HUES6 (cell line): ENCODE results near the gene C1orf105.
A peak's percentile ranks its signal among the peaks of the same experiment; 100 is the strongest.

Experiments used
- H3K27ac ChIP-seq: 2 replicates; pipeline ENCODE4 v1.7.0; 2013; ENCODE audit warnings: low read depth, mild to moderate bottlenecking, low read length, inconsistent platforms
- H3K27me3 ChIP-seq: 2 replicates; pipeline ENCODE4 v1.6.1; 2013; ENCODE audit warnings: low read length; ENCODE audit not compliant: control insufficient read depth, insufficient read depth
- H3K36me3 ChIP-seq: 2 replicates; pipeline ENCODE4 v1.6.1; 2013; ENCODE audit warnings: low read length; ENCODE audit not compliant: control insufficient read depth, insufficient read depth
- H3K4me1 ChIP-seq: 2 replicates; pipeline ENCODE4 v1.6.1; 2013; ENCODE audit warnings: low read length; ENCODE audit not compliant: control insufficient read depth, insufficient read depth
- H3K4me3 ChIP-seq: 2 replicates; pipeline ENCODE4 v1.5.1; 2013; ENCODE audit warnings: low read depth, low read length
- H3K9ac ChIP-seq: one replicate; pipeline ENCODE4 v1.6.1; 2013; ENCODE audit warnings: mild to moderate bottlenecking, low read length
- H3K9me3 ChIP-seq: 2 replicates; pipeline ENCODE4 v1.6.1; 2013; ENCODE audit warnings: low read depth, low read length; ENCODE audit not compliant: control insufficient read depth, insufficient read depth

C1orf105 gene

DNA sequence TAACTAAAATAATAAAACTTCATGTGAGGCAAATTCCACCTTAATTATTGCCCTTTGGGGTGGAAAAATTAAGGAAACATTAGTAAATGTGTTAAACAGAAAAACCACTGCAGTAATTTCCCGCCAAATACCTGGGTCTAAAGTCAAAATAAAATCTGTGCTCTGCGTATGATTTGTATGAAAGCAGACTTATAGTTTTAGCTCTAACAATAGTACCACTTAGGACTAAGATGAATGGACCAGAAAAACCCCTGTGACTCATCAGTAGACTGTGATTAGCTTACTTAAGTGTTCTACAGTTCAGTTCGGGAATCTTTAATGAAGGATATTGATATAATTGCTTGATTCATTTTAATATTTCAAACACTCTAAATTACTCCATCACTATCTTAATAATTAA, 23.3 kb upstream of the C1orf105 start:
- H3K27ac ChIP-seq = no peak overlapping the region
- H3K9me3 ChIP-seq = no peaks in the 10 kb centered on the region
- no peaks in the 10 kb centered on the region for H3K36me3 ChIP-seq
- H3K4me3 ChIP-seq = no peak overlapping the region
- H3K27me3 ChIP-seq = no peaks in the 10 kb centered on the region
- H3K4me1 ChIP-seq = peaks cover 35% of the 10 kb centered on the region
- no peak overlapping the region for H3K9ac ChIP-seq

DNA sequence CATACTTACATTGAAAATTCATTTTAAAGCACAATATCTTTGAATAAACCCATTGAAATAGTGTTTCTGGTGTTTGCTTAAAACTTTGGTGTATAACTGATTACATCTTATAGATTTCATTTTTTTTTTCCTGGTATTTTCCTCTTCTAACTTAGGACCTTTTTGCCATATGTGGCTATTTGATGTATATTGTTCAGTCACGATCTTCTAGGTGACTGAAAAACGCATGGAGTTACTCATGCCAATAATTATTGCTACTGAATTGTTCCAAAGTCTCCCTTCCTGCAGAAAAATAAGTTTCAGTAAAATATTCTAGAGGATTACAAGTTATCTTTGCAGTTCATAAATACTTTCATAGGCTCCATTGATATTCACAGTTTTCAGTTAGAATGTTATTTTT, 22.9 kb upstream of the C1orf105 start:
- Histone ChIP-seq H3K4me3 (no peak overlapping the region), H3K27ac (no peak overlapping the region), H3K36me3 (no peaks in the 10 kb centered on the region), H3K4me1 (peaks cover 35% of the 10 kb centered on the region), H3K9ac (no peak overlapping the region), H3K9me3 (no peaks in the 10 kb centered on the region), H3K27me3 (no peaks in the 10 kb centered on the region)

DNA sequence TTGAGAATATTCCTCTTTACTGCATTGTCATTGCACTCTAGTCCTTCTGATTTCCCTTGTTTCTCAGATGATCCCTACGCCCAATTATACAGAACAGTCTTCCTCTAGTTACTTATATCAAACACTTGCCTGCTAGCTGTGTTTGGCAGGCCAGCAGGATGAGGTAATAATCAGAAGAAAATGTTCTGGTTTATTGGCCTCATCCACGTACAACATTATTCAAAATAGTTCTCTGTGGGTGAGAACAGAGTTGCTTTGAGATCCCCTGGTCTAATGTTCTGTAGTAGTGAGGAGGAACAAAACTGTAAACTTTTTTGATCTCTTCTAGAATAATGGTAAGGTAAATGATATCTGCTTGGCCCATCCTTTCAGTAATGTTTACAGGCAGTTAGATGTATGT, 22.3 kb upstream of the C1orf105 start:
- Histone ChIP-seq H3K27ac (no peak overlapping the region), H3K4me3 (no peak overlapping the region), H3K9ac (no peak overlapping the region), H3K27me3 (no peaks in the 10 kb centered on the region), H3K9me3 (no peaks in the 10 kb centered on the region), H3K4me1 (peaks cover 35% of the 10 kb centered on the region), H3K36me3 (no peaks in the 10 kb centered on the region)

DNA sequence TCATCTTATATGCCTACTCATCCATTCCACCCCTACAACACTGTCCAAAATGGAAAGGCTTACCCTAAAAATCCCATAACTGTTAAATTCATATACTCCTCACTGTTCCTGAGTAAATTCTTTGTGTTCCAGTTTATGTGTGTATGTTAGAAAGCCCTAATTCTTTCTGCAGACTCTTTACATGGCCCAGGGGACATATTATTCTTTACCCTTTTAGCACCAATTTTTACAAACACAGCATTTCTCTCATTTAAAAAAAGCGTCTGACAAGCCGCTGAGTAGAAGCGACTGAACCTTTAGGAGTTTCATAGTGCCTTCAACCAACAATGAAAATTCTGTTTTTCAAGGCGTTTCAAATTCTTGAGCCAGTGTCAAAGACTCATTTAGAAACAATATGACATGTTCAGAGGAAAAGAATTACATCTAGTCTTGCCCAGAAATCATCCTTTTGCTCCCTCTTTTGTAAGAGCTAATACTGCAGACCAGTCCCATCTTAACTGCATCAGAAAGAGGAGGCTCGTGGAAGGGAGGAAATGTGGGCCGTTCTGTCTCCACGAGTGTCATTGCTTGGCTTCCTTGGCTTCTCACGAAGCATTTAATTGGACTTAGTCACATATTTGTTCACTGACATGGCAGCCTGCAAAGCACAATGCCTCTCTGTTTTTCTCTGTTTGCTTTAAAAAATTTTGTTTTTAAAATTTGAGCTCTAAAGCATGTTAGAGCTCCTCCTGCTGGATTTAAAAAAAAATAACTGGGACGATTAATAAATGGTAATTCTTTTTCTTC, 21.3 kb upstream of the C1orf105 start:
- no peaks in the 10 kb centered on the region for H3K9me3 ChIP-seq
- H3K4me1 ChIP-seq = peaks cover 33% of the 10 kb centered on the region
- no peaks in the 10 kb centered on the region for H3K36me3 ChIP-seq
- no peak overlapping the region for H3K4me3 ChIP-seq
- H3K9ac ChIP-seq = no peak overlapping the region
- no peak overlapping the region for H3K27ac ChIP-seq
- H3K27me3 ChIP-seq = no peaks in the 10 kb centered on the region

DNA sequence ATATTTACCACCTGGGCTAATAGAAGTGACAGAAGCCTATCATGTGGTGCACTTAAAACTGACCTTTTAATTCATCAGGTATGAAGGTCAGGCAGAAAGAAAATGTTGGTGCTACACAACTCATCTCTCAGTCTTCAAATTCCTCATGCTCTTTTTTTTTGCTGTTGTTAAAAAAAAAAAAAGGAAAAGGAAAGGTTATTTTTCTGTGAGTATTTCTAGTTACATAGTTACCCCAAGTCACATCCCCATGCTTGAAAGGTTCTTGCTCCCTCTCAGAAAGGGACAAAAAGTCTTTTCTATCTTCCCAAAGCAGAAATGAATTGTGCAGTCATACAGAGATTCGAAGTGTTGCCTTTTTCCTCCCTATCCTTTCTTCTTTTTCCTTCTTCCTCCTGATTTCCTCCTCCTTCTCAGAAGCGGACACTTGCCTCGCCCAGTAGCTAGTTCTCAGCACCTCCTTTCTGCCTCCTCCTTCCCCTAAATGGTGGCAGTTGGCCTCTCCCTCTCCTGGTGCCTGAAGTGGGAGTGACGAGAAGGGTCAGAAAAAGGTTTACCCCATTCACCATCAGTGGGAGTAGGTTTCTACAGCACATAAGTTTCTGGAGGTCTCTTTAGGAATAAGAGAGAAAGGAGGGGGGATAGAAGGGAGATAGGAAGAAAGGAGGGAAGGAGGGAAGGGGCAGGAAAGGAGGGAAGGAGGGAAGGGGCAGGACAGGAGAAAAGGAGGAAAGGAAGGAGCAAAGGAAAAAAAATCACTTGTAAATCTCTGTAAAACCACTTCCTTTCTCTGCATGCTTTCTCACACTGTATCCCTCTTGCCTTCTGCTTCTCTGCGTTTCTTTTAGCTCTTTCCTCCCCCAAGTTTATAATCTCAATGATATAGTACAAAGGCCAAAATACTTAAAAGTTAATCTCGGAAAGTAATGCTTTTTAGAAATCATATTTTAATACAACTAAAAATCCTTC, 20.4 kb upstream of the C1orf105 start:
- no peak overlapping the region for H3K27ac ChIP-seq
- H3K4me1 ChIP-seq = peaks cover 26% of the 10 kb centered on the region
- no peaks in the 10 kb centered on the region for H3K36me3 ChIP-seq
- no peak overlapping the region for H3K4me3 ChIP-seq
- peak overlapping the region; percentile 2 for H3K9ac ChIP-seq
- no peaks in the 10 kb centered on the region for H3K27me3 ChIP-seq
- no peaks in the 10 kb centered on the region for H3K9me3 ChIP-seq

DNA sequence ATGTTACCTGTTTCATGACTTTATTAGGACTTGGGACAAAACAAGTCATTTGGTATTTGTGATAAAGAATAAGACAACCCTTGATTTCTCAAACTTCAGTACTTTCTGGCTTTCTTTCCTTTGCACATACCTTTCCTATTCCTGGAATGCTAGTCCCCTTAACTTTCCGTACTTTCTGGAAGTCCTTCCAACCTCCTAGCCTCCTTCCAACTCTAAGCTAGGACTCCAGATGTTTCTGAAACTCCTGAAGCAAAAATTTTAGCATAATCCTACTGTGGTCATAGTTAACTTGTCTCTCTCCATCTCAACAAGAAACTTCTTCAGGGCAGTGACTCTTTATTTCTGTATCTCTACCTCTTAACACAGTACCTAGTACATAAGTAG, 19.8 kb upstream of the C1orf105 start:
- H3K36me3 ChIP-seq = no peaks in the 10 kb centered on the region
- no peak overlapping the region for H3K4me3 ChIP-seq
- H3K4me1 ChIP-seq = peaks cover 22% of the 10 kb centered on the region
- no peaks in the 10 kb centered on the region for H3K27me3 ChIP-seq
- no peak overlapping the region for H3K9ac ChIP-seq
- no peak overlapping the region for H3K27ac ChIP-seq
- H3K9me3 ChIP-seq = no peaks in the 10 kb centered on the region

DNA sequence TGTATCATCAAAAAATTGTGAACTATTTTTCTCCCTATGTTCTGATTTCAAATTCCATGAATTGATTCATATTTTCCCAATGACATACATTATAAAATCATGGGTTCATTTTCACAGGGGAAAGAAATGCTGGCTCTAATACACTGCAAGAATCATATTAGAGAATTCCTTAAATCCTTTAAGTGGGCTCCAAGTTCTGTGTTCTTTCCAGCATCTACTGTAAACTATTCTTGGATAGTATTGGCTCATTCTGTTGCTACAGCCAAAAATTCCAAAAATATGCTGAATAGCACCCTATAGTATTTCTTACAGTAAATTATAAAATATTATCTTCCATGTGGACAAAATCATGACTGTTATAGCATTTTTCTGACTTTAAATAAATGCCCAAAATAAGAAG, 19.0 kb upstream of the C1orf105 start:
- Histone ChIP-seq H3K4me1 (peaks cover 20% of the 10 kb centered on the region), H3K9me3 (no peaks in the 10 kb centered on the region), H3K27me3 (no peaks in the 10 kb centered on the region), H3K36me3 (no peaks in the 10 kb centered on the region), H3K27ac (no peak overlapping the region), H3K9ac (no peak overlapping the region), H3K4me3 (no peak overlapping the region)

DNA sequence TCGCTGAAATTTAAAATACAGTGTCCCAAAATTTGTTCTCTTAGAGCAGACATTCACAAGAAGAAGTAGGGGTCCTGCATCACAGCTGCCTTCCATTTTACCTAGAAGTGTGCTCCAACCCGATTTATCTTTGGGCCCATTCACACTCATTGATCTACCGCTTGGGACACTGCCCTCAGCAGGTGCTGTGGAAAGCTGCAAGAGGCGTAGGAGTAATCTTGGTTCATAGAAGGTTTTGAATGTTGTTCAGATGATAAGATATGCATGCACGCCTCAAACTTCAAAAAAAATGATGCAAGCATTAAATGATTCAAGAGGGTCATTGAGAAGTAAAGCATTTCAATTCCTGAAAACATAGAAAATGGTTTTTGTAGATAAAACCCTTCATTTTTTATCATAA, 18.6 kb upstream of the C1orf105 start:
- no peaks in the 10 kb centered on the region for H3K9me3 ChIP-seq
- no peak overlapping the region for H3K4me3 ChIP-seq
- no peaks in the 10 kb centered on the region for H3K27me3 ChIP-seq
- no peak overlapping the region for H3K9ac ChIP-seq
- peaks cover 20% of the 10 kb centered on the region for H3K4me1 ChIP-seq
- no peak overlapping the region for H3K27ac ChIP-seq
- no peaks in the 10 kb centered on the region for H3K36me3 ChIP-seq

DNA sequence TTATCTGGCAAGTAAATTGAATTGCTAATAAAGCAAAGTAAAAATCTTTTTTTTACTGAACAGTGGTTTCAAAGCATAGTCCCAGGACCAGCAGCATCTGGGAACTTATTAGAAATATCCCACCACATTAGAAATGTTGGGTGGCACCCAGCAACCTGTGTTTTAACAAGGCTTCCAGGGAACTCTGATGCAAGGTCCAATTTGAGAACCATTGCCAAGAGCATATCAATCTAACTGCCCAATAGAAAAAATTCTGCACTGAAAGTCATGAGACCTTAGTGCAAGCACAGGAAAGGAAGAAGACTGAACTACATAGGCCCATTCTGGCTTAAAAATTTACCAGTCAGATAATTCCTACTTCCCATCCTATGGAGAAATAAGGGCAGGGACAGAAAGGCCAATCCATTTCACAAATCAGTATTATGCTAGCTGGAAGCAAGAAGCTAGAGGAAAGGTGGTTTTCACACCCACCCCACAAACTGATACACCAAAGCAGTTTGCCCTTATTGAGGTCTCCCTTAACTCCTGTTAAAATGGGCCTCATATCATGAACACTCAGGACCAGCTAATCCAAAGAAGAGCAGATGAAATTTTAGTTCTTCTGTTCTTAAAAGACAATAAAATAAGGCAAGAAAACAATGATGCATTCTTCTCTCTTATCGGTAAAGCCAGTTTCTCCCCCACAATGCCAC, 17.5 kb upstream of the C1orf105 start:
- Histone ChIP-seq H3K4me1 (peaks cover 20% of the 10 kb centered on the region), H3K27ac (no peak overlapping the region), H3K27me3 (no peaks in the 10 kb centered on the region), H3K9me3 (no peaks in the 10 kb centered on the region), H3K36me3 (no peaks in the 10 kb centered on the region), H3K4me3 (no peak overlapping the region), H3K9ac (no peak overlapping the region)

DNA sequence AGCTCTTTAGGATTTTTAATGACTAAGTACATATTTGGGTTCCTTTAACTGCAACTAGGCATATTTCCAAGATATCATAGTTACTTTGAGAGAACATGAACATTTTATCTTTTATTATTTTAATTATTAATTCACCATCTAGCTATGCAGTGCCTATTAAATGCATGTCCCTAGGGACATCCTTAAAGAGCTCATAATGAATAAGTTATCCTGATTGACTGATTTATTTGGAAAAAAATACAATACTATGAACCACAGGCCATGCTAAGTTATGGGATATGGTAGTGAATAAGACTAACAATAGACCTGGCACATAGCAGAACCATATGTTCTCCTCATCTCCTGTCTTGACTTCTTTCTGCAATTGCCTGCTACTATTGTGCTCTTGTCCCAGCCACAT, 16.4 kb upstream of the C1orf105 start:
- no peaks in the 10 kb centered on the region for H3K9me3 ChIP-seq
- no peak overlapping the region for H3K9ac ChIP-seq
- no peaks in the 10 kb centered on the region for H3K36me3 ChIP-seq
- H3K4me1 ChIP-seq = peaks cover 17% of the 10 kb centered on the region
- no peak overlapping the region for H3K4me3 ChIP-seq
- H3K27ac ChIP-seq = no peak overlapping the region
- H3K27me3 ChIP-seq = no peaks in the 10 kb centered on the region

DNA sequence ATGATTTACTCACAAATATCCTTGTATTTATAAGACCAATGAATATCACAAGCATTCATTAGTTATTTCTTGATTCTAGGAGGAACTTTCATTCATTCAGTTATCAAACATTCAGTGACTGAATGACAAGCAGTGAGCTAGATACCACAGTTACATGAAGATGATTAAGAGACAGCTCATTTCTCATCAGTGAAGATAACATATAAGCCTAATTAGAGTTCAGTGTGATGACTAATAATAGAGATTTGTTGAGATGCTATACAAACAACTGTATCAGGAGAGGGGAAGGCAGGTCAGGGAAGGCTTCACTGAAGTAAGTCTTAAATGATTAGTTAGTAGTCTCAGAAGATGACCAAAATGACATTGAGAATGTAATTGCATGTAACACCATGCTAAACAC, 14.6 kb upstream of the C1orf105 start:
- Histone ChIP-seq H3K9me3 (no peaks in the 10 kb centered on the region), H3K4me1 (peaks cover 1% of the 10 kb centered on the region; the same call in 1 of the 2 replicates), H3K27ac (no peak overlapping the region), H3K4me3 (no peak overlapping the region), H3K9ac (no peak overlapping the region), H3K36me3 (no peaks in the 10 kb centered on the region), H3K27me3 (no peaks in the 10 kb centered on the region)
